Muscle layer of colon (tissue), 2 donors: ENCODE data around the gene DYSF.

Source experiments
- H3K27ac ChIP-seq: one replicate; pipeline ENCODE4 v1.7.0; 2013; ENCODE audit warnings: low read depth, mild to moderate bottlenecking, low read length, moderate library complexity
- H3K27me3 ChIP-seq, 2 donors: one replicate each; pipeline ENCODE4 v1.7.0; 2013; ENCODE audit warnings: low read length in 2 of 2, mild to moderate bottlenecking in 2 of 2; ENCODE audit not compliant: insufficient read depth in 2 of 2, control insufficient read depth in 1 of 2
- H3K36me3 ChIP-seq: one replicate; pipeline ENCODE4 v1.7.0; 2013; ENCODE audit warnings: mild to moderate bottlenecking, low read length; ENCODE audit not compliant: insufficient read depth
- H3K4me1 ChIP-seq: one replicate; pipeline ENCODE4 v1.7.0; 2013; ENCODE audit warnings: mild to moderate bottlenecking, low read length; ENCODE audit not compliant: insufficient read depth
- H3K4me3 ChIP-seq, 2 donors: one replicate each; pipeline ENCODE4 v1.7.0; 2013; ENCODE audit warnings: low read length in 2 of 2, low read depth in 1 of 2, mild to moderate bottlenecking in 1 of 2, moderate library complexity in 1 of 2
- H3K9ac ChIP-seq: one replicate; pipeline ENCODE4 v1.7.0; 2013; ENCODE audit warnings: low read length
- H3K9me3 ChIP-seq: one replicate; pipeline ENCODE4 v1.7.0; 2013; ENCODE audit warnings: mild to moderate bottlenecking, low read length
- donor health status: abdominal sarcoma.
- donor health status: Adenocarcinoma of cecum.

The DYSF gene

GRCh38 chr2:71457123-71457915 lies 4.0 kb downstream of the DYSF start:
- Histone ChIP-seq H3K27ac (peak overlapping the region; percentile 88), H3K9ac (no peak overlapping the region), H3K36me3 (no peaks in the 10 kb centered on the region), H3K4me1 (peaks cover 51% of the 10 kb centered on the region), H3K27me3 (no peaks in the 10 kb centered on the region), H3K9me3 (no peaks in the 10 kb centered on the region), H3K4me3 (no peak overlapping the region)

- H3K9ac ChIP-seq, result no peak overlapping the region
- no peaks in the 10 kb centered on the region for H3K9me3 ChIP-seq
Measured at GRCh38 chr2:71457923-71458322, 4.6 kb downstream of the DYSF start.

GRCh38 chr2:71458413-71459083 lies 5.2 kb downstream of the DYSF start:
- Histone ChIP-seq H3K36me3 (no peaks in the 10 kb centered on the region), H3K4me3 (no peak overlapping the region), H3K9ac (no peak overlapping the region), H3K9me3 (no peaks in the 10 kb centered on the region), H3K27ac (peak overlapping the region; percentile 41), H3K27me3 (no peaks in the 10 kb centered on the region), H3K4me1 (peaks cover 56% of the 10 kb centered on the region)

More at GRCh38 chr2:71457923-71458322, 4.6 kb downstream of the DYSF start:
- Histone ChIP-seq H3K4me3 (no peak overlapping the region), H3K36me3 (no peaks in the 10 kb centered on the region), H3K27me3 (no peaks in the 10 kb centered on the region), H3K4me1 (peaks cover 49% of the 10 kb centered on the region), H3K27ac (no peak overlapping the region)

- no peak overlapping the region for H3K4me3 ChIP-seq
- H3K27ac ChIP-seq, result peak overlapping the region; percentile 7
- H3K9me3 ChIP-seq, result no peaks in the 10 kb centered on the region
- H3K4me1 ChIP-seq, result peaks cover 58% of the 10 kb centered on the region
- H3K27me3 ChIP-seq, result no peaks in the 10 kb centered on the region
- H3K9ac ChIP-seq, result no peak overlapping the region
- no peaks in the 10 kb centered on the region for H3K36me3 ChIP-seq
Measured at GRCh38 chr2:71459084-71459431, 5.7 kb downstream of the DYSF start.

- H3K4me1 ChIP-seq, result peaks cover 50% of the 10 kb centered on the region
- no peaks in the 10 kb centered on the region for H3K9me3 ChIP-seq
- no peak overlapping the region for H3K9ac ChIP-seq
- H3K36me3 ChIP-seq, result no peaks in the 10 kb centered on the region
- no peaks in the 10 kb centered on the region for H3K27me3 ChIP-seq
- peak overlapping the region; percentile 12 for H3K27ac ChIP-seq
- no peak overlapping the region for H3K4me3 ChIP-seq
Measured at GRCh38 chr2:71460056-71460455, 6.7 kb downstream of the DYSF start.

- H3K36me3 ChIP-seq, result no peaks in the 10 kb centered on the region
- H3K27ac ChIP-seq, result no peak overlapping the region
- H3K4me1 ChIP-seq, result peaks cover 45% of the 10 kb centered on the region
Measured at GRCh38 chr2:71460595-71461303, 7.4 kb downstream of the DYSF start.

GRCh38 chr2:71461304-71461671 lies 7.9 kb downstream of the DYSF start:
- no peaks in the 10 kb centered on the region for H3K27me3 ChIP-seq
- peaks cover 44% of the 10 kb centered on the region for H3K4me1 ChIP-seq
- no peak overlapping the region for H3K4me3 ChIP-seq
- no peak overlapping the region for H3K9ac ChIP-seq
- no peaks in the 10 kb centered on the region for H3K36me3 ChIP-seq
- H3K9me3 ChIP-seq, result no peaks in the 10 kb centered on the region
- H3K27ac ChIP-seq, result no peak overlapping the region

More at GRCh38 chr2:71460595-71461303, 7.4 kb downstream of the DYSF start:
- Histone ChIP-seq H3K4me3 (no peak overlapping the region), H3K9me3 (no peaks in the 10 kb centered on the region), H3K9ac (no peak overlapping the region), H3K27me3 (no peaks in the 10 kb centered on the region)

- Histone ChIP-seq H3K4me3 (no peak overlapping the region), H3K27me3 (no peaks in the 10 kb centered on the region), H3K27ac (no peak overlapping the region), H3K4me1 (peaks cover 35% of the 10 kb centered on the region), H3K9me3 (no peaks in the 10 kb centered on the region), H3K36me3 (no peaks in the 10 kb centered on the region), H3K9ac (no peak overlapping the region)
Measured at GRCh38 chr2:71462056-71462605, 8.8 kb downstream of the DYSF start.

GRCh38 chr2:71462641-71463341 lies 9.4 kb downstream of the DYSF start:
- H3K27me3 ChIP-seq, result no peaks in the 10 kb centered on the region
- no peak overlapping the region for H3K9ac ChIP-seq
- no peak overlapping the region for H3K27ac ChIP-seq
- no peaks in the 10 kb centered on the region for H3K9me3 ChIP-seq
- peaks cover 29% of the 10 kb centered on the region for H3K4me1 ChIP-seq
- H3K4me3 ChIP-seq, result no peak overlapping the region
- H3K36me3 ChIP-seq, result no peaks in the 10 kb centered on the region

GRCh38 chr2:71463342-71463654 lies 9.9 kb downstream of the DYSF start:
- no peaks in the 10 kb centered on the region for H3K9me3 ChIP-seq
- H3K4me3 ChIP-seq, result no peak overlapping the region
- H3K36me3 ChIP-seq, result no peaks in the 10 kb centered on the region
- no peaks in the 10 kb centered on the region for H3K27me3 ChIP-seq
- H3K27ac ChIP-seq, result no peak overlapping the region
- H3K4me1 ChIP-seq, result peaks cover 25% of the 10 kb centered on the region
- H3K9ac ChIP-seq, result no peak overlapping the region

GRCh38 chr2:71464389-71464788 lies 11.0 kb downstream of the DYSF start:
- Histone ChIP-seq H3K27ac (no peak overlapping the region), H3K36me3 (no peaks in the 10 kb centered on the region), H3K27me3 (no peaks in the 10 kb centered on the region), H3K9ac (no peak overlapping the region), H3K4me3 (no peak overlapping the region), H3K4me1 (peaks cover 15% of the 10 kb centered on the region), H3K9me3 (no peaks in the 10 kb centered on the region)
